Panc1 (cell line): ENCODE data around the gene CSF1R. TPM values are rescaled to one million over a fixed set of nuclear protein-coding genes. Genes with fewer than 3 reads are reported as not detected.

Experiments
- ATAC-seq: fragments of 200-7000 bp; cut with Tn5 transposase; 2 replicates; pipeline ENCODE4 v1.9.1; 2020; ENCODE audit warnings: mild to moderate bottlenecking, moderate library complexity
- BruUV-seq: library from RNA; stranded (reverse); fragments of 400-500 nt; replicated peaks from 2 replicates; lab custom pipeline; 2021; lab: Mats Ljungman, UMichigan
- CTCF ChIA-PET: fragments of 300-600 bp; sonication (Branson Sonifier 250); formaldehyde crosslinking; loops from one replicate; lab custom pipeline; 2022; ENCODE audit warnings: antibody characterized with exemption; lab: Charles Lee
- POLR2A ChIA-PET: fragments of 300-600 bp; sonication (Branson Sonifier 250); formaldehyde crosslinking; loops from one replicate; lab custom pipeline; 2022; ENCODE audit warnings: antibody characterized with exemption; lab: Charles Lee
- DNase-seq: peaks from one replicate; pipeline ENCODE4 v3.0.0-alpha.2; 2010; ENCODE audit warnings: low read depth, low spot score
- H3K27ac ChIP-seq: 2 replicates; pipeline ENCODE4 v1.5.1; 2011; ENCODE audit warnings: mild to moderate bottlenecking, low read length, inconsistent platforms
- H3K27me3 ChIP-seq: fragments of 200-500 bp; sonication (Bioruptor generic); 2 replicates; pipeline ENCODE4 v1.6.0; 2014; ENCODE audit warnings: low read length, inconsistent platforms; ENCODE audit not compliant: control insufficient read depth, insufficient read depth
- H3K36me3 ChIP-seq: fragments of 200-500 bp; sonication (Bioruptor generic); 2 replicates; pipeline ENCODE4 v1.5.1; 2014; ENCODE audit warnings: inconsistent platforms, mild to moderate bottlenecking, low read length, moderate library complexity; ENCODE audit not compliant: control insufficient read depth, insufficient read depth
- H3K4me1 ChIP-seq: 2 replicates; pipeline ENCODE4 v1.5.1; 2011; ENCODE audit warnings: inconsistent platforms, mild to moderate bottlenecking, low read length, moderate library complexity; ENCODE audit not compliant: control insufficient read depth, insufficient read depth
- H3K4me3 ChIP-seq, 2 experiments: 2 replicates each; pipeline ENCODE4 v1.5.1; 2011 to 2012; ENCODE audit warnings: low read depth in 2 of 2, low read length in 2 of 2, mild to moderate bottlenecking in 2 of 2, inconsistent platforms in 1 of 2, moderate library complexity in 1 of 2
- H3K9me3 ChIP-seq: fragments of 200-500 bp; sonication (Bioruptor generic); 2 replicates; pipeline ENCODE4 v1.5.1; 2014; ENCODE audit warnings: low read depth, mild to moderate bottlenecking, inconsistent platforms, low read length, moderate library complexity; ENCODE audit not compliant: control insufficient read depth, insufficient read depth
- CTCF ChIP-seq: fragments of 450-650 bp; IDR thresholded peaks from 2 replicates; pipeline ENCODE4 v1.5.1; 2017; ENCODE audit warnings: mild to moderate bottlenecking
- POLR2AphosphoS5 ChIP-seq: IDR thresholded peaks from 2 replicates; pipeline ENCODE4 v1.6.1; 2012; ENCODE audit warnings: mild to moderate bottlenecking, low read depth, low read length, moderate library complexity
- REST ChIP-seq, 2 experiments: IDR thresholded peaks; 2 replicates each; pipeline ENCODE4 v1.6.1; 2011 to 2012; ENCODE audit warnings: low read depth in 2 of 2, control low read depth in 1 of 2, low read length in 1 of 2, mild to moderate bottlenecking in 1 of 2, moderate library complexity in 1 of 2; ENCODE audit not compliant: insufficient read depth in 1 of 2
- SIN3A ChIP-seq: IDR thresholded peaks from 2 replicates; pipeline ENCODE4 v1.6.1; 2012; ENCODE audit warnings: low read depth, mild to moderate bottlenecking, low read length, moderate library complexity, borderline replicate concordance; ENCODE audit not compliant: insufficient read depth
- TCF7L2 ChIP-seq: IDR thresholded peaks from 2 replicates; pipeline ENCODE4 v1.6.1; 2011; ENCODE audit warnings: mild to moderate bottlenecking, low read depth, low read length, inconsistent platforms
- in situ Hi-C: cut with HindIII; loops from 2 replicates; pipeline ENCODE4 v1.10.0; 2016; ENCODE audit warnings: low sequenced_read_pairs, low pct_unique_long_range_greater_than_20kb
- intact Hi-C: fragments of 100-400 bp; cut with micrococcal nuclease; formaldehyde crosslinking; loops from one replicate; pipeline ENCODE4 v1.10.0; 2022; ENCODE audit not compliant: unreplicated experiment
- total RNA-seq: library from RNA; stranded (reverse); gene quantifications from one replicate; pipeline ENCODE4 v1.2.1, GENCODE V29; 2021; ENCODE audit not compliant: unreplicated experiment

The CSF1R gene
- total RNA-seq, 1 experiment from 2014 or later = 0.05 TPM

DNA sequence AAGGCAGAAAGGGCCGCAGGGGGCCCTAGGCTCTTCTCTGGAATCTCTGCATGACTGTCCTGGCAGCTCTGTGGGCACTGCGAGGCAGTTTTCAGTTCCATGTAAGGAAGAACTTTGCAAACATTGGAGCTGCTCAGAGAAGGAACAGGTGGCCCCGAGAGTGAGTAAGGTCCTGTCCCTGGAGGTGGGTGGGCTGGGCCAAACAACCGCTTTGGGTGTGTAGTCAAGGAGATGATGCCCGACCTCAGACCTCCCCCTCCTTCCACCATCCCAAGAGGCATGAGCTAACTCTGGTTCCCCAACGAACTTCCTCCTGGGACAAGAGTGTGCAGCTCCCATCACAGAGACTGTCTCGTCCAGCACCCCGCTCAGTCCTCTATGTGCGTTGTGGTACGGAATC is 20.5 kb downstream of the CSF1R start:
- POLR2A ChIA-PET = interaction anchor here (0.6 kb wide), 1 partner anchor 60 kb away, joined by 7 read pairs; no protein-coding TSS in a partner anchor
- Histone ChIP-seq H3K36me3 (no peaks in the 10 kb centered on the region), H3K4me1 (no peaks in the 10 kb centered on the region), H3K27ac (no peak overlapping the region), H3K27me3 (no peaks in the 10 kb centered on the region), H3K9me3 (no peaks in the 10 kb centered on the region), H3K4me3 (no peak overlapping the region)
- in situ Hi-C loops (no loop called here), intact Hi-C loops (no loop called here)
- CTCF ChIA-PET = no interaction called here
- TF ChIP-seq CTCF (no peak), SIN3A (no peak), REST (IDR thresholded peaks at IDR 0.05; ENCODE audit: insufficient read depth in 1 of 2, low read depth in 2 of 2, low read length in 1 of 2) (no peak), TCF7L2 (no peak), POLR2AphosphoS5 (no peak)
- BruUV-seq = no TSS peak
- DNase-seq = no peak
- ATAC-seq = no peak

- Histone ChIP-seq H3K9me3 (no peaks in the 10 kb centered on the region), H3K27me3 (no peaks in the 10 kb centered on the region), H3K4me3 (no peak overlapping the region), H3K27ac (no peak overlapping the region), H3K36me3 (no peaks in the 10 kb centered on the region), H3K4me1 (no peaks in the 10 kb centered on the region)
- intact Hi-C loops = no loop called here
- POLR2A ChIA-PET = no interaction called here
- in situ Hi-C loops = no loop called here
- CTCF ChIA-PET = no interaction called here
- TF ChIP-seq REST (IDR thresholded peaks at IDR 0.05; ENCODE audit: insufficient read depth in 1 of 2, low read depth in 2 of 2, low read length in 1 of 2) = no peak
- no peak for TF ChIP-seq POLR2AphosphoS5
- no peak for TF ChIP-seq SIN3A
- no peak for TF ChIP-seq CTCF
- TF ChIP-seq TCF7L2 = no peak
- no TSS peak for BruUV-seq
- DNase-seq = no peak
- ATAC-seq = no peak
These were observed 21.0 kb downstream of the CSF1R start for GRCh38 chr5:150065346-150065745.
